GM23338 (cell line): Measurements from ENCODE around the gene CTTNBP2. TPM values are rescaled to one million over a fixed set of nuclear protein-coding genes. Genes with fewer than 3 reads are reported as not detected.

Experiments
- ATAC-seq: fragments of 200-7000 bp; cut with Tn5 transposase; 3 replicates; pipeline ENCODE4 v1.9.1; 2020
- DNase-seq: peaks from one replicate; pipeline ENCODE4 v3.0.0-alpha.2; 2015; ENCODE audit warnings: low spot score
- H2AFZ ChIP-seq: fragments of 200-600 bp; sonication (generic); 2 replicates; pipeline ENCODE4 v1.8.0; 2016; ENCODE audit warnings: antibody characterized with exemption, mild to moderate bottlenecking, moderate library complexity
- H3F3A ChIP-seq: fragments of 200-600 bp; sonication (generic); replicated peaks from 2 replicates; pipeline ENCODE4 v1.8.0; 2017; ENCODE audit warnings: antibody characterized with exemption, mixed run types, low read depth
- H3K27ac ChIP-seq: fragments of 200-600 bp; sonication (generic); 2 replicates; pipeline ENCODE4 v1.6.1; 2016; ENCODE audit warnings: low read depth
- H3K27me3 ChIP-seq: fragments of 200-600 bp; sonication (generic); 2 replicates; pipeline ENCODE4 v1.8.0; 2016; ENCODE audit warnings: mild to moderate bottlenecking, mixed run types, moderate library complexity; ENCODE audit not compliant: insufficient read depth
- H3K36me3 ChIP-seq: fragments of 200-600 bp; sonication (generic); 2 replicates; pipeline ENCODE4 v1.8.0; 2016; ENCODE audit warnings: mild to moderate bottlenecking; ENCODE audit not compliant: insufficient read depth
- H3K4me1 ChIP-seq: fragments of 200-600 bp; sonication (generic); 2 replicates; pipeline ENCODE4 v1.8.0; 2016; ENCODE audit warnings: mild to moderate bottlenecking, moderate library complexity; ENCODE audit not compliant: insufficient read depth
- H3K4me2 ChIP-seq: fragments of 200-600 bp; sonication (generic); 2 replicates; pipeline ENCODE4 v1.7.1; 2017; ENCODE audit warnings: mixed run types
- H3K4me3 ChIP-seq: fragments of 200-600 bp; sonication (generic); 2 replicates; pipeline ENCODE4 v1.6.1; 2016; ENCODE audit warnings: mixed run types
- H3K79me2 ChIP-seq: fragments of 200-600 bp; sonication (generic); replicated peaks from 2 replicates; pipeline ENCODE4 v1.8.0; 2017; ENCODE audit warnings: mild to moderate bottlenecking; ENCODE audit not compliant: insufficient read depth
- H3K9me2 ChIP-seq: fragments of 200-600 bp; sonication (generic); 2 replicates; pipeline ENCODE4 v1.8.0; 2017; ENCODE audit not compliant: insufficient read depth
- H4K20me1 ChIP-seq: fragments of 200-600 bp; sonication (generic); replicated peaks from 2 replicates; pipeline ENCODE4 v1.8.0; 2017; ENCODE audit warnings: mild to moderate bottlenecking; ENCODE audit not compliant: insufficient read depth
- H3K27ac Mint-ChIP-seq: 2 replicates; pipeline ENCODE4 v1.8.0; 2020; ENCODE audit warnings: inconsistent platforms, mild to moderate bottlenecking, moderate library complexity, mixed read lengths
- H3K27me3 Mint-ChIP-seq: 3 replicates; pipeline ENCODE4 v1.8.0; 2022; ENCODE audit warnings: low read depth, mild to moderate bottlenecking, moderate library complexity, mixed read lengths, inconsistent platforms; ENCODE audit not compliant: insufficient read depth, poor library complexity
- H3K36me3 Mint-ChIP-seq: 3 replicates; pipeline ENCODE4 v1.8.0; 2021; ENCODE audit warnings: low read depth, mild to moderate bottlenecking, inconsistent platforms, moderate library complexity, mixed read lengths
- H3K4me1 Mint-ChIP-seq: 3 replicates; pipeline ENCODE4 v1.8.0; 2020; ENCODE audit warnings: mild to moderate bottlenecking, inconsistent platforms, mixed read lengths
- H3K4me3 Mint-ChIP-seq: 3 replicates; pipeline ENCODE4 v1.8.0; 2021; ENCODE audit warnings: moderate library complexity, mild to moderate bottlenecking, inconsistent platforms, mixed read lengths
- H3K9me3 Mint-ChIP-seq: 3 replicates; pipeline ENCODE4 v1.8.0; 2020; ENCODE audit warnings: moderate library complexity, mild to moderate bottlenecking, inconsistent platforms, mixed read lengths
- CREB1 ChIP-seq: fragments of 250-450 bp; sonication (Bioruptor Pico); IDR thresholded peaks from 2 replicates; pipeline ENCODE4 v1.5.0; 2020; ENCODE audit warnings: low read depth, mild to moderate bottlenecking, moderate library complexity
- EZH2 ChIP-seq: fragments of 200-600 bp; sonication (generic); IDR thresholded peaks from one replicate; pipeline ENCODE4 v1.8.0; 2017; ENCODE audit warnings: antibody characterized with exemption, mild to moderate bottlenecking, low read depth; ENCODE audit not compliant: unreplicated experiment
- EZH2phosphoT487 ChIP-seq: fragments of 200-600 bp; sonication (generic); IDR thresholded peaks from one replicate; pipeline ENCODE4 v1.8.1; 2018; ENCODE audit warnings: antibody characterized with exemption; ENCODE audit not compliant: unreplicated experiment
- JUNB ChIP-seq: IDR thresholded peaks from one replicate; pipeline ENCODE4 v1.6.1; 2016; ENCODE audit warnings: antibody characterized with exemption; ENCODE audit not compliant: unreplicated experiment
- NANOG ChIP-seq: IDR thresholded peaks from 2 replicates; pipeline ENCODE4 v1.6.1; 2016; ENCODE audit warnings: antibody characterized with exemption, borderline replicate concordance
- POLR2AphosphoS5 ChIP-seq: IDR thresholded peaks from 2 replicates; pipeline ENCODE4 v1.6.1; 2016; ENCODE audit warnings: antibody characterized with exemption, low read depth
- REST ChIP-seq: IDR thresholded peaks from one replicate; pipeline ENCODE4 v1.6.1; 2018; ENCODE audit warnings: antibody characterized with exemption; ENCODE audit not compliant: unreplicated experiment
- STAT1 ChIP-seq: IDR thresholded peaks from one replicate; pipeline ENCODE4 v1.6.1; 2016; ENCODE audit warnings: antibody characterized with exemption; ENCODE audit not compliant: unreplicated experiment
- ZNF114 ChIP-seq: fragments of 250-450 bp; sonication (Bioruptor Pico); IDR thresholded peaks from 2 replicates; pipeline ENCODE4 v1.5.0; 2020; ENCODE audit warnings: mild to moderate bottlenecking, moderate library complexity
- ZNF331 ChIP-seq: fragments of 250-450 bp; sonication (Bioruptor Pico); IDR thresholded peaks from 2 replicates; pipeline ENCODE4 v1.5.0; 2020; ENCODE audit warnings: low read depth, mild to moderate bottlenecking, moderate library complexity
- ZNF462 ChIP-seq: fragments of 250-450 bp; sonication (Bioruptor Pico); IDR thresholded peaks from 2 replicates; pipeline ENCODE4 v1.5.0; 2020; ENCODE audit warnings: mild to moderate bottlenecking, moderate library complexity
- polyA plus RNA-seq: library from polyadenylated mRNA; unstranded; fragments of >200 nt; fragmentation: Nextera tagmentation; extraction: Ambion mirVana; gene quantifications from 2 replicates; pipeline ENCODE4 v1.2.1, GENCODE V29; 2016
- total RNA-seq: library from RNA; depleted of rRNA; stranded (reverse); fragments of >200 nt; shearing (Covaris generic); gene quantifications from 2 replicates; pipeline ENCODE4 v1.2.3, GENCODE V29; 2014

CTTNBP2 gene
- total and polyA plus RNA-seq, 2 experiments from 2014 or later, result 26.8 to 30.7 TPM

- TF ChIP-seq ZNF462 (CRISPR knock-in tag) (no peak), EZH2phosphoT487 (no peak), NANOG (no peak), REST (no peak), POLR2AphosphoS5 (no peak), ZNF331 (CRISPR knock-in tag) (no peak)
Observed at GRCh38 chr7:117673367-117673766, 199.9 kb downstream of the CTTNBP2 start (continued).

GRCh38 chr7:117672453-117672852, 200.8 kb downstream of the CTTNBP2 start:
- no peak overlapping the region for H3K4me3 Mint-ChIP-seq
- no peak overlapping the region for H3K27ac Mint-ChIP-seq
- Histone ChIP-seq H3K4me3 (no peak overlapping the region), H3K4me2 (no peak overlapping the region; the same call in 1 of the 2 replicates), H3K79me2 (no peaks in the 10 kb centered on the region), H3K4me1 (peaks cover 50% of the 10 kb centered on the region), H3K27ac (no peak overlapping the region), H4K20me1 (no peaks in the 10 kb centered on the region), H3F3A (no peaks in the 10 kb centered on the region), H3K27me3 (no peaks in the 10 kb centered on the region), H3K9me2 (no peaks in the 10 kb centered on the region), H3K36me3 (no peaks in the 10 kb centered on the region), H2AFZ (no peak overlapping the region)
- no peak for DNase-seq
- H3K9me3 Mint-ChIP-seq, result peaks cover 4% of the 10 kb centered on the region; the same call in 1 of the 3 replicates
- peaks cover 12% of the 10 kb centered on the region for H3K27me3 Mint-ChIP-seq
- no peaks in the 10 kb centered on the region for H3K36me3 Mint-ChIP-seq
- H3K4me1 Mint-ChIP-seq, result peaks cover 61% of the 10 kb centered on the region
- no peak for ATAC-seq
- TF ChIP-seq CREB1 (CRISPR knock-in tag), result no peak
- TF ChIP-seq EZH2, result no peak
- TF ChIP-seq NANOG, result no peak
- TF ChIP-seq JUNB, result no peak
- no peak for TF ChIP-seq STAT1
- TF ChIP-seq EZH2phosphoT487, result no peak
- TF ChIP-seq ZNF114 (CRISPR knock-in tag), result no peak
- no peak for TF ChIP-seq REST
